MCF 10A (cell line): ENCODE data around the gene ZP4. TPM values are rescaled to one million over a fixed set of nuclear protein-coding genes. Genes with fewer than 3 reads are reported as not detected.

Source experiments
- BruUV-seq: library from RNA; stranded (reverse); fragments of 400-500 nt; replicated peaks from 2 replicates; lab custom pipeline; 2021; lab: Mats Ljungman, UMichigan
- CTCF ChIA-PET: fragments of 300-600 bp; sonication (Branson Sonifier 250); formaldehyde crosslinking; extraction: SDS; loops from one replicate; lab custom pipeline; 2021; ENCODE audit warnings: antibody characterized with exemption, inconsistent platforms; lab: Yijun Ruan, JAX
- POLR2A ChIA-PET: fragments of 300-600, 350-650 bp; sonication (Branson Sonifier 250); formaldehyde crosslinking; extraction: SDS; loops from one replicate; lab custom pipeline; 2020; ENCODE audit warnings: antibody characterized with exemption, inconsistent platforms; lab: Yijun Ruan, JAX
- DNase-seq: peaks from one replicate; pipeline ENCODE4 v3.0.0-alpha.2; 2018; ENCODE audit not compliant: unreplicated experiment
- H3K27ac Mint-ChIP-seq: one replicate; pipeline ENCODE4 v1.8.0; 2022; ENCODE audit warnings: mild to moderate bottlenecking, low read depth, mixed read lengths; ENCODE audit not compliant: unreplicated experiment
- H3K27me3 Mint-ChIP-seq: one replicate; pipeline ENCODE4 v1.8.0; 2022; ENCODE audit warnings: mixed read lengths; ENCODE audit not compliant: insufficient read depth, unreplicated experiment
- H3K36me3 Mint-ChIP-seq: one replicate; pipeline ENCODE4 v1.8.0; 2022; ENCODE audit warnings: mild to moderate bottlenecking, moderate library complexity, mixed read lengths; ENCODE audit not compliant: insufficient read depth, unreplicated experiment
- H3K4me1 Mint-ChIP-seq: one replicate; pipeline ENCODE4 v1.8.0; 2022; ENCODE audit warnings: mixed read lengths; ENCODE audit not compliant: insufficient read depth, unreplicated experiment
- H3K4me3 Mint-ChIP-seq: one replicate; pipeline ENCODE4 v1.8.0; 2022; ENCODE audit warnings: mild to moderate bottlenecking, moderate library complexity, mixed read lengths; ENCODE audit not compliant: unreplicated experiment
- H3K9me3 Mint-ChIP-seq: one replicate; pipeline ENCODE4 v1.8.0; 2022; ENCODE audit warnings: mixed read lengths; ENCODE audit not compliant: unreplicated experiment
- intact Hi-C: fragments of 100-400 bp; cut with micrococcal nuclease; formaldehyde crosslinking; loops from 2 replicates; pipeline ENCODE4 v1.14.1; 2022
- total RNA-seq: library from RNA; stranded (reverse); gene quantifications from 2 replicates; pipeline ENCODE4 v1.2.3, GENCODE V29; 2022
- TF ChIP-seq, protein P1 (sequence below): fragments of 200-600 bp; IDR thresholded peaks from one replicate; pipeline ENCODE4 v1.8.0; 2022; ENCODE audit warnings: antibody characterized with exemption, mild to moderate bottlenecking; ENCODE audit not compliant: unreplicated experiment

Gene ZP4
- total RNA-seq, 1 experiment from 2014 or later, result not detected

DNA sequence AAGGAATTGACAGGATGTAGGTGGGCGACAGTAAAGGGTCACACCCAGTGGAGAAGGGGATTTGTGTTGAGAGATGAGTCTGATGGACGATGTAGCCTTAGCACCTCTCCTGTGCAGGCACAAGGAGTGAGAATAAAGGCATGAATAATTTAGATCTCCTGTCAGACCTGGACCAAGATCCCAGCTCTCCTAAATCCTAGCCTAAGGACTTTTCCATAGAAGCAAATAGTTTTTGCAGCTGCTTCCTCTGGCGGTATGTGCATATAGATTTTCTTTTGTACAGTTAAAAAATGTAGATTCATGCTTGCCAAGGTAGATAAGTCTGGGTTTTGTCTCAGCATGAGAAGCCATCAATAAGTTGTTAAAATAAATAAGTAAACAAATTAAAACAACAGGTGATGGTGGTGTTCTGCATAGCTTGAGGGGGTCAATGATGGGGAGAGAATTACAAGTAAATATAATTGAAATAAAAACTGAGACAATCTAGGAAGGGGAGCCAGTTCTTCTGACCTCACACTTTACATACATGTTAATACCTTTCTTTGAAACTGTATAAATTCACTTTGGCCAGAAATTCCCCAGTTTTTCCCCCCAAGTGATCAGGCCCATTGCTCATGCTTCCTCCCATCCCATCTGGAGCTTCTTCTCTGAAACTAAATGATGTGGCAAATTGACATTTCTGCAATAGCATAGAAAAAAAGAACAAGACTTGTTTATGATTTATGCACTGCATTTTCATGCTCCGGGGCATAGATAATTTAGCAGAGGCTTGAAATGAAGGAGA is 12.4 kb upstream of the ZP4 start:
- Mint-ChIP-seq H3K27me3 (no peaks in the 10 kb centered on the region), H3K36me3 (no peaks in the 10 kb centered on the region), H3K9me3 (no peaks in the 10 kb centered on the region), H3K4me1 (no peaks in the 10 kb centered on the region), H3K4me3 (no peak overlapping the region), H3K27ac (no peak overlapping the region)
- BruUV-seq, result no TSS peak
- intact Hi-C loops, result no loop called here
- TF ChIP-seq, protein P1, sequence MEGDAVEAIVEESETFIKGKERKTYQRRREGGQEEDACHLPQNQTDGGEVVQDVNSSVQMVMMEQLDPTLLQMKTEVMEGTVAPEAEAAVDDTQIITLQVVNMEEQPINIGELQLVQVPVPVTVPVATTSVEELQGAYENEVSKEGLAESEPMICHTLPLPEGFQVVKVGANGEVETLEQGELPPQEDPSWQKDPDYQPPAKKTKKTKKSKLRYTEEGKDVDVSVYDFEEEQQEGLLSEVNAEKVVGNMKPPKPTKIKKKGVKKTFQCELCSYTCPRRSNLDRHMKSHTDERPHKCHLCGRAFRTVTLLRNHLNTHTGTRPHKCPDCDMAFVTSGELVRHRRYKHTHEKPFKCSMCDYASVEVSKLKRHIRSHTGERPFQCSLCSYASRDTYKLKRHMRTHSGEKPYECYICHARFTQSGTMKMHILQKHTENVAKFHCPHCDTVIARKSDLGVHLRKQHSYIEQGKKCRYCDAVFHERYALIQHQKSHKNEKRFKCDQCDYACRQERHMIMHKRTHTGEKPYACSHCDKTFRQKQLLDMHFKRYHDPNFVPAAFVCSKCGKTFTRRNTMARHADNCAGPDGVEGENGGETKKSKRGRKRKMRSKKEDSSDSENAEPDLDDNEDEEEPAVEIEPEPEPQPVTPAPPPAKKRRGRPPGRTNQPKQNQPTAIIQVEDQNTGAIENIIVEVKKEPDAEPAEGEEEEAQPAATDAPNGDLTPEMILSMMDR, result no peak
- ChIA-PET CTCF (interaction anchor here (0.5 to 4.0 kb wide), 8 partner anchors 11 to 1436 kb away, joined by 3 to 14 read pairs (median 3); no protein-coding TSS in a partner anchor), POLR2A (interaction anchor here (0.7 kb wide), 1 partner anchor 1255 kb away, joined by 3 read pairs; no protein-coding TSS in a partner anchor)
- no peak for DNase-seq

DNA sequence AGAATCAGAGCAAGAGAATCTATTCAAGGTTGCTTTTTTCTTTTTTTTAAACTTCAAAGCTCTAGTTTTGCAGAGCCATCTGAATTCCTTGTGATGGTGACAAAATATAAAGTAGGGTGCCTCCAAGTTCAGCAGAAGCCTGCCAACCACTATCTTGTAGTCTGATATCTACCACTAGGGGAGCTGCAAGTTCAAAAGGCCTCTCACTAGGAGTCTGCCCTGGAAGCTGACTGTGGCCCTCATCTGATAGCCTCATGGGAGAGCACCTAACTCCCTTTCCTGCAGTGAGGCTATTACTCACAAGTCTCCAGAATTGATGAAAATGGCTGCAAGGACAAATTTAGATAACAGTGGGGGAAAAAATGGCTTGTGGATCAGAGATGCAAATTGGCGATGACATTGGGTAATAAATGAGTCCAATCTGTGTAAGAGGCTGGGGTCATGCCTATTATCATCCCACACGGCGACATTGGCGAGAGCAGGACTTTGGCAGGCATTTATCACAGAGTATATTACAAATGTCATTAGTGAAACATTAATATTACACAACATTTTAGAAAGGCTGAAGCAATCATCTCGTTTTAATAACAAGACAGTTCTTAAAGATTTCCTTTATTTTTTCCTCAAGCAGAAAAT is 10.7 kb upstream of the ZP4 start:
- H3K27me3 Mint-ChIP-seq, result no peaks in the 10 kb centered on the region
- BruUV-seq, result no TSS peak
- intact Hi-C loops, result no loop called here

DNA sequence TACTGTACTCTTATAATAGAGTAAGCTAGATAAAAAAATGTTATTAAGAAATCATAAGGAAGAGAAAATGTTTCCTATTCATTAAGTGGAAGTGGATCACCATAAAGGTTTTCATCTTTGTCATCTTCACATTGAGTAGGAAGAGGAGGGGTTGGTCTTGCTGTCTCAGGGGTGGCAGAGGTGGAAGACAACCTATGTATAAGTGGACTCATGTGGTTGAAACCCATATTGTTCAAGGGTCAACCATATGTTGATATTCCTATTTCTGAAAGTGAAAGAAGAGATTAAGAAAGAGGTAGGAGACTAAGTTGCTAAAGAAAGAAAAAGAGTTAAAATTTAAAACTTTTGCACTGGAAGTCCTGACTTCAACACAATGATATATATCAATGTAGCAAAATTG is 4.9 kb upstream of the ZP4 start:
- H3K27me3 Mint-ChIP-seq, result no peaks in the 10 kb centered on the region
- intact Hi-C loops, result no loop called here
- no peaks in the 10 kb centered on the region for H3K36me3 Mint-ChIP-seq

More for the DNA sequence above, 10.7 kb upstream of the ZP4 start:
- ChIA-PET POLR2A (interaction anchor here (0.7 to 1.0 kb wide), 3 partner anchors 27 to 1451 kb away, joined by 3 read pairs; no protein-coding TSS in a partner anchor), CTCF (interaction anchor here (0.5 to 2.4 kb wide), 29 partner anchors 10 to 1999 kb away, joined by 3 to 14 read pairs (median 3); partner anchors contain the start of genes CHRM3 and ZP4)
- no peaks in the 10 kb centered on the region for H3K9me3 Mint-ChIP-seq
- no peak overlapping the region for H3K4me3 Mint-ChIP-seq
- H3K36me3 Mint-ChIP-seq, result no peaks in the 10 kb centered on the region
- TF ChIP-seq, protein P1, result peak; percentile 80
- no peak overlapping the region for H3K27ac Mint-ChIP-seq
- H3K4me1 Mint-ChIP-seq, result no peaks in the 10 kb centered on the region
- peak; percentile 76 for DNase-seq

More for the DNA sequence above, 4.9 kb upstream of the ZP4 start:
- CTCF ChIA-PET, result no interaction called here
- H3K27ac Mint-ChIP-seq, result no peak overlapping the region
- H3K4me1 Mint-ChIP-seq, result peaks cover 8% of the 10 kb centered on the region
- POLR2A ChIA-PET, result no interaction called here
- H3K9me3 Mint-ChIP-seq, result no peaks in the 10 kb centered on the region
- TF ChIP-seq, protein P1, result no peak
- DNase-seq, result no peak
- no TSS peak for BruUV-seq
- no peak overlapping the region for H3K4me3 Mint-ChIP-seq
